HG02973 (cell line): ENCODE data around the gene YTHDF1.
"Not testable (repeated sequence)": the region's sequence is repeated elsewhere in the genome, so short reads cannot be mapped to it uniquely, and the experiment has no call there.

Experiments used
- ATAC-seq: cut with Tn5 transposase; IDR thresholded peaks from one replicate; pipeline ENCODE4 v1.9.1; 2021; ENCODE audit warnings: moderate library complexity; ENCODE audit not compliant: unreplicated experiment

The YTHDF1 gene

GRCh38 chr20:63228806-63229205 is 12.9 kb upstream of the YTHDF1 start:
- ATAC-seq, result no peak

- no peak for ATAC-seq
These were observed 11.3 kb upstream of the YTHDF1 start for GRCh38 chr20:63227260-63227659.

- no peak for ATAC-seq
These were observed 10.4 kb upstream of the YTHDF1 start for GRCh38 chr20:63226042-63226943.

GRCh38 chr20:63225082-63225454 is 9.1 kb upstream of the YTHDF1 start:
- no peak for ATAC-seq

GRCh38 chr20:63224412-63225081 is 8.6 kb upstream of the YTHDF1 start:
- ATAC-seq, result no peak

- ATAC-seq, result no peak
These were observed 7.9 kb upstream of the YTHDF1 start for GRCh38 chr20:63223826-63224207.

GRCh38 chr20:63223121-63223825 is 7.3 kb upstream of the YTHDF1 start:
- ATAC-seq, result no peak

GRCh38 chr20:63222541-63222940 is 6.6 kb upstream of the YTHDF1 start:
- ATAC-seq, result no peak

- ATAC-seq, result not testable (repeated sequence)
These were observed 5.6 kb upstream of the YTHDF1 start for GRCh38 chr20:63221400-63222053.

- ATAC-seq, result no peak
These were observed 4.9 kb upstream of the YTHDF1 start for GRCh38 chr20:63220696-63221399.

- ATAC-seq, result no peak
These were observed 4.1 kb upstream of the YTHDF1 start for GRCh38 chr20:63219866-63220521.

- ATAC-seq, result no peak
These were observed 3.5 kb upstream of the YTHDF1 start for GRCh38 chr20:63219447-63219821.

GRCh38 chr20:63218701-63219446 is 2.9 kb upstream of the YTHDF1 start:
- ATAC-seq, result no peak

- no peak for ATAC-seq
These were observed 1.8 kb upstream of the YTHDF1 start for GRCh38 chr20:63217706-63218105.

GRCh38 chr20:63216849-63217471 is 1.0 kb upstream of the YTHDF1 start:
- no peak for ATAC-seq

- peak; percentile 20 for ATAC-seq
These were observed 560 bp downstream of the YTHDF1 start for GRCh38 chr20:63215101-63216040.

GRCh38 chr20:63214514-63214913 is 1.4 kb downstream of the YTHDF1 start:
- no peak for ATAC-seq

GRCh38 chr20:63212792-63213191 is 3.1 kb downstream of the YTHDF1 start:
- no peak for ATAC-seq
